ENCODE data around the gene GJB5.

GJB5 gene

GRCh38 chr1:34776911-34777310 is 22.1 kb downstream of the GJB5 start:
- no peak for DNase-seq (ENCODE audit: low spot score)

- no peak for DNase-seq (ENCODE audit: low spot score)
Measured at GRCh38 chr1:34777519-34778321, 22.9 kb downstream of the GJB5 start.

DNA sequence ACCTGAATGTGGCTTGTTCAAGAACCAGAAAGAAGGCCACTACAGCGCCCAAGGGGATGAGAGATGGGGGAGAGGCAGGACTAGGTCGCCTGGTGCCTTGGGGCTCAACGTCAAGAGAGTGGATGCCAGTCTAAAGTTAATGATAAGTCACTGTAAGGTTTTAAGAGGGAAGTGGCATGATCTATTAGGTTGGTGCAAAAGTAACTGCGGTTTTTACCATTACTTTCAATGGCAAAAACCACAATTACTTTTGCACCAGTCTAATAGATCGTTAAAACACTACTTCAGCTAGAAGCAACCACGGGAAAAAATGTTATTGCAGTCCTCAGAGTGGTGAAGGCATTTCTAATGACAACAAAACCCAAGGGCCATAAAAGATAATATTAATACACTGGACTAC is 23.5 kb downstream of the GJB5 start:
- DNase-seq (ENCODE audit: low spot score) = no peak

DNA sequence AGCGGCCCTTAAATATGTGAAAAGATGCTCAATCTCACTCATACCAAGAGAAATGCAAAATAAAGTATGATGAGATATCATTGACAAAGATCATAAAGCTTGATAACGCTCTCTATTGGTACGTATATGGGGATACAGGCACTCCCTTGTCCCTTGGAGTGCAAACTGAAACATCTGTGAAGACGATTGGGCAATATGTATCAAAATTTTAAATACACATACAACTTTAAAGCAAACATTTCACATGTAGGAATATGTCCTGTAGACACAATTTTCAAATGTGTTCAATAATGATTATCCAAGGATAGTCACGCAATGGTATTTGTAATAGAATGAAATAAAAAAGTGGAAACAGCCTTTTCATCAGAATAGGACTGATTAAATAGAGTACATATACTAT is 24.2 kb downstream of the GJB5 start:
- DNase-seq (ENCODE audit: low spot score) = no peak

- DNase-seq (ENCODE audit: low spot score) = no peak
Measured at GRCh38 chr1:34779526-34779925, 24.7 kb downstream of the GJB5 start.

DNA sequence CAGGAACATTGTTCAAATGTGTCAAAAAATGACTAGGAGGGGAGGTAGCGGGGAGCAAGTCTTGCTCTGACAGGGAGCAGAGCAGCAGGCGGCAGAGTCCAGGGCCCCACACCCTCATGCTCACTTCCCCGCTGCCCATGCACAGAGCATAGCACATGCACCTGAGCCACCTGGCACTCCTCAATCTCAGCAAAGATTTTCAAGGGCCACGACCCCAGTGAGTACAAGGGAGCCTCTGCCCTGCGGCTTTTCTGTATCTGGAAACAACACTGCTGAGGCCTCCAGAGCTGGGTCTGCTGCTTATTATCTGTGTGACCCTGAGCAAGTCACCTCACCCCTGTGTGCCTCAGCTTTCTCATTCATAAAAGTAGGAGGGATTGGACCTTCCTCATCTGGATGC is 25.1 kb downstream of the GJB5 start:
- no peak for DNase-seq (ENCODE audit: low spot score)

DNA sequence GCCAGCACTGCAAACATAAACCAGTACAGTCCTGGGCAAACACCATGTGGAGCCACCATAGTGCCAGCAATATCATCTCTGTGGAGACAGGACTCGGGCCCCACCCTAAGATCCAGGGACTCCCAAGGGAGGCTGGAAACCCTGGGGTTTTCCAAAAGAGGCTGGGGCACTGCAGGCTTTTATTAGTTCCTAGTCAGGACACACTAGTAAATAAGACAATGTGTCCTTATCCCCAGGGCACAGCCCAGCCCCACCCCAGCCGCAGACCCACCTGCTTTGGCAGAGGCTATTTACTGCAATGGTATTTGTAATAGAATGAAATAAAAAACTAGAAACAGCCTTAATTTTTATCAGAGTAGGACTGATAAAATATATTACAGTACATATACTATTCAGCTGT is 25.7 kb downstream of the GJB5 start:
- DNase-seq (ENCODE audit: low spot score) = no peak

- no peak for DNase-seq (ENCODE audit: low spot score)
Measured at GRCh38 chr1:34781071-34781843, 26.4 kb downstream of the GJB5 start, which contains the start of gene GJB3. Gene GJB3, plus strand, starts transcription at chr1:34781214. Its CDS starts 3,549 bp downstream, at chr1:34784763.

- no peak for DNase-seq (ENCODE audit: low spot score)
Measured at GRCh38 chr1:34781844-34782391, 27.1 kb downstream of the GJB5 start.

DNA sequence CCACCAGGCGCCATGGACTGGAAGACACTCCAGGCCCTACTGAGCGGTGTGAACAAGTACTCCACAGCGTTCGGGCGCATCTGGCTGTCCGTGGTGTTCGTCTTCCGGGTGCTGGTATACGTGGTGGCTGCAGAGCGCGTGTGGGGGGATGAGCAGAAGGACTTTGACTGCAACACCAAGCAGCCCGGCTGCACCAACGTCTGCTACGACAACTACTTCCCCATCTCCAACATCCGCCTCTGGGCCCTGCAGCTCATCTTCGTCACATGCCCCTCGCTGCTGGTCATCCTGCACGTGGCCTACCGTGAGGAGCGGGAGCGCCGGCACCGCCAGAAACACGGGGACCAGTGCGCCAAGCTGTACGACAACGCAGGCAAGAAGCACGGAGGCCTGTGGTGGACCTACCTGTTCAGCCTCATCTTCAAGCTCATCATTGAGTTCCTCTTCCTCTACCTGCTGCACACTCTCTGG is 29.9 kb downstream of the GJB5 start:
- no peak for DNase-seq (ENCODE audit: low spot score)

DNA sequence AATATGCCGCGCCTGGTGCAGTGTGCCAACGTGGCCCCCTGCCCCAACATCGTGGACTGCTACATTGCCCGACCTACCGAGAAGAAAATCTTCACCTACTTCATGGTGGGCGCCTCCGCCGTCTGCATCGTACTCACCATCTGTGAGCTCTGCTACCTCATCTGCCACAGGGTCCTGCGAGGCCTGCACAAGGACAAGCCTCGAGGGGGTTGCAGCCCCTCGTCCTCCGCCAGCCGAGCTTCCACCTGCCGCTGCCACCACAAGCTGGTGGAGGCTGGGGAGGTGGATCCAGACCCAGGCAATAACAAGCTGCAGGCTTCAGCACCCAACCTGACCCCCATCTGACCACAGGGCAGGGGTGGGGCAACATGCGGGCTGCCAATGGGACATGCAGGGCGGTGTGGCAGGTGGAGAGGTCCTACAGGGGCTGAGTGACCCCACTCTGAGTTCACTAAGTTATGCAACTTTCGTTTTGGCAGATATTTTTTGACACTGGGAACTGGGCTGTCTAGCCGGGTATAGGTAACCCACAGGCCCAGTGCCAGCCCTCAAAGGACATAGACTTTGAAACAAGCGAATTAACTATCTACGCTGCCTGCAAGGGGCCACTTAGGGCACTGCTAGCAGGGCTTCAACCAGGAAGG is 30.5 kb downstream of the GJB5 start:
- DNase-seq (ENCODE audit: low spot score) = no peak

- DNase-seq (ENCODE audit: low spot score) = no peak
Measured at GRCh38 chr1:34785875-34786470, 31.1 kb downstream of the GJB5 start.

DNA sequence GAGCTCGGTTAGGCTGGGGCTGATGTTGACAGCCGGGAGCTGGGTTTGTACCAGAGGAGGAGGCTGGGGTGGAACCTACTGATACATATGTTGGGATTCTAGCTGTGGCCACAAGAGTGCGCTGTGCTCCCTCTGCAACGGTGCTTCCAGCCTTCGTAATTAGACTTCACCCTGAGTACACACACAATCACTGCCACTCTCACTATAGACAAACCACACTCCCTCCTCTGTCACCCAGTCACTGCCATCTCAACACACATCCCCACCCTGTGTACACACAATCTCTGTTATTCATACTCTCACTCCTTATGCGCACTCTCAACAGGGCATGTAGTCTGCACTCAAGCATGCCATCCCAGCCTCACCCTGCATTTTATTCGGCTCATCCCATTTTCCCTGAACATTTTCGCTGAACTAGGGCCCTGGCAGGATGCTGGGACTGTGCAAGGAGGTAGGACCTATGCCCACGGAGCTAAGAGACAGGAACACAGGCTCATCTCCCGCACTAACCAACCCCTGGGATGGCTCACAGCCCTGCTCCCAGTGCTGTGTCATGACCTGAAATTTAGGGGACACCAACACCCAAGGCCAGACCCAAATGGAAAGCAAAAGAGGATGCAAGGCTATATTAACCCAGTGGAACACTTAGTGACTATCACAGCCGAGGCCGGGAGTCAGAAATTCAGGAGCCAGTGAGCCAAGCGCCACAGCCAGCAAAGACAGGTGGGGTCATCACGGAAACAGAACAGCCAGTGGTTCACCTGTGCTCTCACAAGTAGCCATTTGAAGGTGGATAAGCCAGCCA is 31.9 kb downstream of the GJB5 start:
- DNase-seq (ENCODE audit: low spot score) = peak; percentile 73

DNA sequence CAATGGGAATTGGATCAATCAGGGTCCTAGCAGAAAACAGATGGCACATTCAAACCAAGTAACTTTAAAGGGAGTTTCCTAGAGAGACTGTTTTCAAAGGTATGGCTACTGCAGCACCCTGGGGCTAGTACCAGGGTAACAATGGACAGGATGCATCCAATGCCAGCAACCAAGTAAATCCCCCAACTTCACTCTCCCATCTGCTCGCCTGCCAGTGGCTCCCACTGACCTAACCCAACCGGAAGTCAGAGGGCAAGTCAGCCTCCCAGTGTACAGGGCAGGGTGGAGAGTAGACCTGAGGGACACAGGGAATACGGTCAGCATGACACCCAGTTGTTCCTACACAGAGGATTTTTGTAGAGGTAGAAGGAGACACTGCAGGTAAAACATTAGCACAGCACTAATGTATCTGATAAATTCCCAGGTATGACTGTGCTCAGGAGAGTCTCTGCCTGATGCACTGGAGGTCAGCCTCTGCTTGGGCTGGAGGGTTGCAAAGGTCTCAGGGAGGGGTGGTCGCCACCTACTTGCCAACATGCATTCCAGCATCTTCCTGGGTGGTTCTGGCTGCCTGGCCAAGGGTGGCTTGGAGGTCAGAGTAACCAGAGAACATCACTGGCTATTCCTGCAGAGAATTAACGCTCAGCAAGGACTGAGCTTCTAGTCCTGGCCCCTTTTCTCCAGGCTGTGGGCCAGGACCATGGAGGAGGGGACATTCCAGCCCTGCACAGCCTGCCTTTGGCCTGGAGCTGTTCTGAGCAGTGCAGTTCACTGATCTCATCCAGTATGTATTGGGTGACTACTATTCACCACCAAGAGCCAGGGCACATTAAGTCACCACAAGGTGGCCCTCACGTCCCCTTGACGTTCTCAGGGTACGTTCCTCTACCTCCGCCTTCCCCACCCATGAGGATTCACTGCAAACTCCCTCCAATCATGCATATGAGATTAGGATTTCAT is 32.9 kb downstream of the GJB5 start:
- peak; percentile 35 for DNase-seq (ENCODE audit: low spot score)

- DNase-seq (ENCODE audit: low spot score) = no peak
Measured at GRCh38 chr1:34790985-34791384, 36.1 kb downstream of the GJB5 start.

DNA sequence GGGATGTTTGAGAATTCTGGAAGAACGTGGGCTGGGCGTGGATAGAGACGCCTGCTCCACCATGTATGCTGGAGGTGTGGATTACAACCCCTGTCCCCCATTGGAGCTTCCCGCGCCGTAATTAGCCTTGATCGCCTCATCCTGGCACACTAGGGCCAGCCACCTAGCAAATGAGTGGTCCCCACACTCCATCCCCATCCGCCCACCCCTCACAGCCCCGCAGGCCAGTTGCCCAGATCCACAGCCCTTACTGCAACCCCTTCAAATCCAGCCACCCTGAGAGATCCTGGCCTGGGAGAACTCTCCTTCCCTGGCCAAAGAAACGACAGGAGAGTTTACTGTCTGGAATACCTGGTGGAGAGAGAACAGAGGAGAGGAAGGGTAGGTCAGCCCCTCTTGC is 37.6 kb downstream of the GJB5 start:
- no peak for DNase-seq (ENCODE audit: low spot score)

DNA sequence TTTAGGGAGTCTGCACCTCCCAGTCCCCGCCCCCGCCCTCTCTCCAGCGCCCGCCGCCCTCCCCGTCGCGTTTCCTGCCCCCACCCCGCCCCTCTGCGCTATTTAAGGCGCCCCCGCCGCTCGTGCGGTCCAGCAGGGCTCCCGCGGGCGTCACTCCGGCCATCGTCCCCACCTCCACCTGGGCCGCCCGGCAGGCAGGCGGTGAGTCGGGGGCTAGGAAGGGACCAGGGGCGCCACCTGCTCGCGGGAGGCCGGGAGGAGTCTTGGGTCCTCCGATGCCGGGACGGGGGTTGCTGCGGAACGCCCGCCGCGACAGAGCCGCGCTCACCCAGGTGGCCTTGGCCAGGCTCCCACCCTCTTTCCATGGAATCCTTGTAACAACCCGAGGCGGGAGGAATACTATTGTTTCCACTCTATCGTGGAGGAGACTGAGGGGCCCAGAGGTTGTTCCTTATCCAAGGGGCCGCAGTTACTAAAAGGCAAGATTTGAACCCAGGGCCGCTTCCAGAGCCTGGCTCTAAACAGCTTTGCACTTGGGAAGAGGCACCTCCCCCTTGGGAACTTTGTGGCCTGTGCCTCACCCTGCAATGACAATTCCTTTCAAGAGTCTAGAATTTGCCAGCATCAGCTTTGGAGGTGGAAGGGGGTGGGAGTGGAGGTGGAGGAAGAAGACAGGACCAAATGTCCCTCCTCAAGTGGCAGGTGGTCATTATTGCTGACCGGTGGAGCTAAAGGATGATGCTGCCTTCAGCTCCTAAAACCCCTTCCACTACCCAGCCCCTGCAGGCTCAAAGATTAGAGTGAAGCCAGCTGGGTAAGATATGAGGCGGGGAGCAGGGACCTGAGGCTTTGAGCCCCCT is 38.3 kb downstream of the GJB5 start, which contains the start of gene GJA4:
TSS of gene GJA4 (plus strand) at position 132 of the 860 bp plus-strand sequence. CDS start 1,215 bp downstream, outside the sequence.
- no peak for DNase-seq (ENCODE audit: low spot score)

DNA sequence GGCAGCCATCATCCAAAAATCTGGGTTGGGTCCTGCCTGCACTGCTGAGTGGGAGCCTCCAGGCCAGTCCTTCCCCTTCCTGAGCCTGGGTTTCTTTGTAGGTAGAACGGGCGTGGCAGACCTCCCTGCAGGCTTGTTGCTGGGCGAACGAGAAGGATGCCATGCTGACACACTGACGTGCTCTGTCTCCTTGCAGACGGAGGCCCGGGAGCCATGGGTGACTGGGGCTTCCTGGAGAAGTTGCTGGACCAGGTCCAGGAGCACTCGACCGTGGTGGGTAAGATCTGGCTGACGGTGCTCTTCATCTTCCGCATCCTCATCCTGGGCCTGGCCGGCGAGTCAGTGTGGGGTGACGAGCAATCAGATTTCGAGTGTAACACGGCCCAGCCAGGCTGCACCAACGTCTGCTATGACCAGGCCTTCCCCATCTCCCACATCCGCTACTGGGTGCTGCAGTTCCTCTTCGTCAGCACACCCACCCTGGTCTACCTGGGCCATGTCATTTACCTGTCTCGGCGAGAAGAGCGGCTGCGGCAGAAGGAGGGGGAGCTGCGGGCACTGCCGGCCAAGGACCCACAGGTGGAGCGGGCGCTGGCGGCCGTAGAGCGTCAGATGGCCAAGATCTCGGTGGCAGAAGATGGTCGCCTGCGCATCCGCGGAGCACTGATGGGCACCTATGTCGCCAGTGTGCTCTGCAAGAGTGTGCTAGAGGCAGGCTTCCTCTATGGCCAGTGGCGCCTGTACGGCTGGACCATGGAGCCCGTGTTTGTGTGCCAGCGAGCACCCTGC is 39.3 kb downstream of the GJB5 start:
- DNase-seq (ENCODE audit: low spot score) = no peak
